K562 (cell line): ENCODE measurements around the gene CD248. TPM values are rescaled to one million over a fixed set of nuclear protein-coding genes. Genes with fewer than 3 reads are reported as not detected.

ENCODE experiments used
- C11orf30 ChIP-seq: fragments of 450-650 bp; IDR thresholded peaks from 2 replicates; pipeline ENCODE4 v1.6.1; 2016; ENCODE audit warnings: low read depth, mild to moderate bottlenecking
- CSDE1 ChIP-seq, 2 experiments: fragments of 450-650 bp; IDR thresholded peaks; 2 replicates each; pipeline ENCODE4 v1.6.1; 2016; ENCODE audit warnings: mild to moderate bottlenecking in 1 of 2
- ESRRB ChIP-seq: fragments of 250-450 bp; sonication (Bioruptor Pico); IDR thresholded peaks from 2 replicates; pipeline ENCODE4 v1.5.0; 2020; ENCODE audit warnings: mild to moderate bottlenecking, moderate library complexity, borderline replicate concordance
- ETS1 ChIP-seq: conservative IDR thresholded peaks from 2 replicates; pipeline ENCODE4 v1.6.1; 2011; ENCODE audit warnings: low read depth, mild to moderate bottlenecking, low read length; ENCODE audit not compliant: control insufficient read depth
- FOXJ2 ChIP-seq: fragments of 200-800 bp; sonication (Bioruptor generic); IDR thresholded peaks from 2 replicates; pipeline ENCODE4 v1.6.1; 2016; ENCODE audit warnings: missing genetic modification characterization, missing compliant biosample characterization
- FOXK1 ChIP-seq: sonication (generic); formaldehyde crosslinking; IDR thresholded peaks from 2 replicates; pipeline ENCODE4 v1.8.0; 2022; ENCODE audit warnings: missing genetic modification reagents, mild to moderate bottlenecking, borderline replicate concordance
- ID3 ChIP-seq, 2 experiments: fragments of 250-450 bp in 1 of 2; fragments of 450-650 bp in 1 of 2; sonication (Bioruptor Pico) in 1 of 2; IDR thresholded peaks; 2 replicates each; pipeline versions ENCODE4 v1.6.1 to v1.8.0; 2016 to 2021; ENCODE audit warnings: mild to moderate bottlenecking in 2 of 2, moderate library complexity in 2 of 2, missing compliant biosample characterization in 1 of 2, missing genetic modification characterization in 1 of 2
- KHSRP ChIP-seq: fragments of 450-650 bp; IDR thresholded peaks from 2 replicates; pipeline ENCODE4 v1.6.1; 2017
- MAX ChIP-seq: sonication (generic); formaldehyde crosslinking; IDR thresholded peaks from 2 replicates; pipeline ENCODE4 v1.9.0; 2022; ENCODE audit warnings: mild to moderate bottlenecking, missing genetic modification reagents
- NR4A1 ChIP-seq, 2 experiments: fragments of 250-450 bp in 1 of 2; fragments of 450-650 bp in 1 of 2; sonication (Bioruptor Pico) in 1 of 2; IDR thresholded peaks; 2 replicates each; pipeline versions ENCODE4 v1.4.0 to v1.6.1; 2016 to 2020; ENCODE audit warnings: mild to moderate bottlenecking in 2 of 2, missing compliant biosample characterization in 1 of 2, missing genetic modification characterization in 1 of 2, moderate library complexity in 1 of 2
- PHF20 ChIP-seq: fragments of 450-650 bp; IDR thresholded peaks from 2 replicates; pipeline ENCODE4 v1.6.1; 2018; ENCODE audit not compliant: partially characterized antibody
- POLR2A ChIP-seq: fragments of 450-650 bp; conservative IDR thresholded peaks from 2 replicates; pipeline ENCODE4 v1.6.1; 2016
- POLR2B ChIP-seq: fragments of 450-650 bp; IDR thresholded peaks from 2 replicates; pipeline ENCODE4 v1.6.1; 2018; ENCODE audit warnings: low read depth; ENCODE audit not compliant: partially characterized antibody
- RBFOX2 ChIP-seq: fragments of 200-400 bp; formaldehyde crosslinking; IDR thresholded peaks from 2 replicates; pipeline ENCODE4 v1.6.1; 2017; ENCODE audit warnings: low read depth, mild to moderate bottlenecking, low read length, moderate library complexity
- SNIP1 ChIP-seq: fragments of 450-650 bp; IDR thresholded peaks from 2 replicates; pipeline ENCODE4 v1.7.1; 2017; ENCODE audit warnings: low read depth, mild to moderate bottlenecking
- STAT6 ChIP-seq: sonication (generic); formaldehyde crosslinking; IDR thresholded peaks from 2 replicates; pipeline ENCODE4 v1.8.1; 2023; ENCODE audit warnings: mild to moderate bottlenecking, missing genetic modification reagents
- TFAP4 ChIP-seq: sonication (generic); formaldehyde crosslinking; IDR thresholded peaks from 2 replicates; pipeline ENCODE4 v1.8.0; 2022; ENCODE audit warnings: missing genetic modification reagents, mild to moderate bottlenecking, moderate library complexity, borderline replicate concordance
- ZNF263 ChIP-seq: sonication (generic); formaldehyde crosslinking; IDR thresholded peaks from 2 replicates; pipeline ENCODE4 v1.8.0; 2022; ENCODE audit warnings: mild to moderate bottlenecking, missing genetic modification reagents, borderline replicate concordance
- ZNF449 ChIP-seq: fragments of 250-450 bp; sonication (Bioruptor Pico); IDR thresholded peaks from 2 replicates; pipeline ENCODE4 v1.8.0; 2022; ENCODE audit warnings: moderate library complexity, mild to moderate bottlenecking, inconsistent platforms
- ZNF668 ChIP-seq: fragments of 250-450 bp; sonication (Bioruptor Pico); IDR thresholded peaks from 2 replicates; pipeline ENCODE4 v1.8.0; 2022; ENCODE audit warnings: mild to moderate bottlenecking, inconsistent platforms
- polyA plus RNA-seq, 8 experiments: library from polyadenylated mRNA; depleted of rRNA in 4 of 8; stranded (reverse) in 5 of 8; unstranded in 3 of 8; fragments of >200 nt; fragmentation: Nextera tagmentation in 2 of 8; fragmentation: Illumina TruSeq in 1 of 8; extraction: Ambion mirVana in 2 of 8; extraction: Trizol in 1 of 8; gene quantifications; 2 replicates each; pipeline versions ENCODE4 v1.2.1 to v1.2.3, GENCODE V29; 2011 to 2014; ENCODE audit warnings: inconsistent platforms in 1 of 8, missing spikeins in 1 of 8
- total RNA-seq, 7 experiments: library from RNA; depleted of rRNA in 6 of 7; stranded (reverse); fragments of >200 nt in 6 of 7; fragmentation: Illumina TruSeq in 2 of 7; extraction: Trizol in 2 of 7; gene quantifications; 2 replicates each; pipeline versions ENCODE4 v1.2.1 to v1.2.3, GENCODE V29; 2011 to 2021; ENCODE audit warnings: low replicate concordance in 1 of 7

Gene CD248
- total and polyA plus RNA-seq, 9 of the 15 experiments (the other 6 are each of a cell fraction or from before 2014, with no cell fraction given) = 0.09 TPM; not detected in 8

GRCh38 chr11:66344550-66345315, 27.9 kb upstream of the CD248 start, which contains the start of gene BRMS1 (continued):
- TF ChIP-seq SNIP1 (no peak), RBFOX2 (peak; percentile 90), FOXJ2 (tag) (peak; percentile 15; the same call in 1 of the 2 replicates), KHSRP (peak; percentile 82), C11orf30 (peak; percentile 97), POLR2A (peak; percentile 90), ZNF668 (CRISPR knock-in tag) (no peak), ESRRB (CRISPR knock-in tag) (no peak), PHF20 (peak; percentile 98), CSDE1 (IDR thresholded peaks at IDR 0.05) (peak in 1 of 2 experiments; percentile 77; a peak in 2 of 4 replicates), ETS1 (peak; percentile 80), ZNF449 (CRISPR knock-in tag) (no peak), NR4A1 (CRISPR knock-in tag; IDR thresholded peaks at IDR 0.05) (no peak), NR4A1 (tag; IDR thresholded peaks at IDR 0.05) (0 out of 2 replicates have a peak, but pooled peaks have one; percentile 25), ZNF263 (CRISPR knock-in tag) (no peak), ID3 (CRISPR knock-in tag; IDR thresholded peaks at IDR 0.05) (no peak), ID3 (tag; IDR thresholded peaks at IDR 0.05) (no peak), TFAP4 (CRISPR knock-in tag) (peak; percentile 87), MAX (CRISPR knock-in tag) (peak; percentile 77; the same call in 1 of the 2 replicates), FOXK1 (CRISPR knock-in tag) (no peak), STAT6 (CRISPR knock-in tag) (no peak), POLR2B (peak; percentile 69)
